GM19035 (cell line): Measurements from ENCODE around the gene CARMIL3.

Experiments used
- ATAC-seq: cut with Tn5 transposase; IDR thresholded peaks from one replicate; pipeline ENCODE4 v1.9.1; 2021; ENCODE audit not compliant: unreplicated experiment

CARMIL3 gene

DNA sequence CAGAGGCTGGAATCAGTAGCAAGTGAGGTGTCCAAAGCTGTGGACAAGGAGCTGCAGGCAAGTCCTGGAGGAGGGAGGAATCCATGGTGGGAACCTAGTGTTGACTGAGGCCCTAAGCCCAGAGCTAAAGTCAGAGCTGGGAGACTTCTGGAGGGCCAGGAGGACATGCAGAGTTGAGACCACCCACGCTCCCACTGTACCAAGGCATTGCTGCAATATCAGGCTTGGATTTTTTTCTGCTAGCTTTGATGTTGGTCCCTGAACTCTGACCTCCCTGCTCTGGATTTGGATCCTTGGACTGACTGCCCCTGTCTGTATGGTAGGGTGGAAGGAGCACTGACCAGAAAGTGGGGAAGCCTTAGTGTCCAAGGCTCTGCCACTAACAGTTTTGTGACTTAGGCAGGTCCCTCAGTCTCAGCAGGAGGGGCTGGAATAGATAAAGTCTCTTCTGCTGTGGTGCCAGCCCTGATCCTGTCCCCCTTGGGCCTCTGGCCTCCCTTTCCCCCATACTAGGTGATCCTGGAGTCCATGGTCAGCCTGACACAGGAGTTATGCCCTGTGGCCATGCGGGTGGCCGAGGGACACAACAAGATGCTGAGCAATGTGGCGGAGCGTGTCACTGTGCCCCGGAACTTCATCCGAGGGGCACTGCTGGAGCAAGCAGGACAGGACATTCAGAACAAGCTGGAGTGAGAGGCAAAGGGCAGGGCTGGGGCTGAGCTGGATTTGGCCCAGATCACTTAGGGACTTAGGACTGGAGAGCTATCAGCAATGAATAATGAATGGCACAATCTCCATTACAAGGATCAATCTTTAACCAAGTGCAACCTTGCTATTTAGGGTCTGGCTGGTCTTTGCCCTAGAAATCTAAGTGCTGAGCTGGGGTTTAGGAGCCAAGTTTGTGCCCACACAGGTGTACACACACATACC, 9.4 kb downstream of the CARMIL3 start:
- no peak for ATAC-seq

DNA sequence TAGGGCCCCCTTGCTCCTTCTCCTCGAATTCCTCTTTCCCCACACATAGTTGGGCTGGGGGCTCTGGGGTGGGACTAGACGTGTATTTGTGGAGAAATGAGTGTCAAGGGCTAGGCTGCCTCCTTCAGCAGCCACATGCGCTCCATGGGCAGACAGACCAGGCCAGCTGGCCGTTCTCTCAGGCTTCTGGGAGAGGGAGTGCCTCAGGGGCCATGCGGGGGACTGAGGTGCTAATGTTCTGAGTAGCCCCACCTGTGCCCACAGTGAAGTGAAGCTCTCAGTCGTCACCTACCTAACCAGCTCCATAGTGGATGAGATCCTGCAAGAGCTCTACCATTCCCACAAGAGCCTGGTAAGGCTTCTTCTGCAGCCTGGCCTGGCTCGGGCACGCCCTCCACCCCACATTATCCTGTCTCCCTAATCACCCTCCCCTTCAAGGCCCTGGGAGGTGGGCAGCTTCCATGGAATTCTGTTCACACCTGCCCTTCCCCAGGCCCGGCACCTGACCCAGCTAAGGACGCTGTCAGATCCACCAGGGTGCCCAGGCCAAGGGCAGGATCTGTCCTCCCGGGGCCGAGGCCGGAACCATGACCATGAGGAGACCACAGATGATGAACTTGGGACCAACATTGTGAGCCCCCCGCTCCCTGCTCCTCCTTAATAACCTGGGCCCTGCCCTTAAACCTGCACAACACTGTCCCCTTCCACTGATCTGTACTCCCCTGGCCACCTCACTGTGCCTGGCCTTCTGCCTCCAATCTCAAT, 10.6 kb downstream of the CARMIL3 start:
- no peak for ATAC-seq

DNA sequence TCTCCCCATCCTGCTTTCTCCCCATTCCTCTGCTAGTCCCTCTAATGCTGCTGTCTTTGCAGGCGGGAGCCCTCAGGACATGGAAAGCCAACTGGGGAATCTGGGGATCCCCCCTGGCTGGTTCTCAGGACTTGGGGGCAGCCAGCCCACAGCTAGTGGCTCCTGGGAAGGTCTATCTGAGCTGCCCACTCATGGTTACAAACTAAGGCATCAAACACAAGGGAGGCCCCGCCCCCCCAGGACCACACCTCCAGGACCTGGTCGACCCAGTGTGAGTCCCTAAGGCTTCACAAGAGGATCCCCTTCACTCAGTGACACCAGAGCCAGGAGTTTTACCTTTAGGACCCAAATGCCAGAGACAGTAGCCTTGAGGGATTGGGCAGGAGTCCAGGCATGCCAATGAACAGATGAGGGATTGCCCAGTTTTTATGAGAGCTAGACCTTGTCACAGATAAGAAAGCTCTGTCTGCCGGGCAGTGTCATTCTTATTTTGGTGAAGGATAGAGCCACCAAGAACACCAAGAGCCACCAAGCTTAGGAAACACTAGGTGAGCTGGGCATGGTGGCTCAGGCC, 11.5 kb downstream of the CARMIL3 start:
- ATAC-seq: no peak

DNA sequence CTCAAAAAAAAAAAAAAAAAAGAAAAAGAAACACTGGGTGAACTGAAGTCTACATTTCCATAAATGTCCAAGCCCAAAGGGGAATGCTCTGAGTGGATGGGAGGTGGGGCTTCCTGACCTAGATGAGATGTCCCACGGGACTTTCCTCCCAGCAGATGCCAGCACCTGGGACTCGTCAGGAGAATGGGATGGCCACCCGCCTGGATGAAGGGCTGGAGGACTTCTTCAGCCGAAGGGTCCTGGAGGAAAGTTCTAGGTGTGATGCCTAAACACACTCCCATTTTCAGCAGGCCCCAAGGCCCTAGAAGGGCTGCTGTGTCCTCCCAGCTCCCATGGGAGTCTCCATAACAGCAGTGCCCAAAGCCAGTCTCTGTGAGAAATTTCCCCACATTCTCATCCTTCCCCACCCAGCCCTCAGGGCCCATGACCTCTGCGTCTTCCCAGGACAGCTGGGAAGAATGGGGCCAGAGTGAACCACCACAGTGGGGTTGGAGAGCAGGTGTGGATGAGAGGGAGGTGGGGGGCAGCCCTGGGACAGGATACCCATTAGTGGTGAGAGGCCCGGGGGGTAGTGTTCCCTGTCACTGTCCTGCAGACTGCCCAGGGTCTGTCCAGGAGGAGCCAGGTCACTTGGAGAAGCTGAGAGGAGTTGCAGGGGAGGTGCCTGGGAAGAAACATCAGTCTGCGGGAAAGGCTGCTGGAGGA, 12.4 kb downstream of the CARMIL3 start:
- no peak for ATAC-seq

DNA sequence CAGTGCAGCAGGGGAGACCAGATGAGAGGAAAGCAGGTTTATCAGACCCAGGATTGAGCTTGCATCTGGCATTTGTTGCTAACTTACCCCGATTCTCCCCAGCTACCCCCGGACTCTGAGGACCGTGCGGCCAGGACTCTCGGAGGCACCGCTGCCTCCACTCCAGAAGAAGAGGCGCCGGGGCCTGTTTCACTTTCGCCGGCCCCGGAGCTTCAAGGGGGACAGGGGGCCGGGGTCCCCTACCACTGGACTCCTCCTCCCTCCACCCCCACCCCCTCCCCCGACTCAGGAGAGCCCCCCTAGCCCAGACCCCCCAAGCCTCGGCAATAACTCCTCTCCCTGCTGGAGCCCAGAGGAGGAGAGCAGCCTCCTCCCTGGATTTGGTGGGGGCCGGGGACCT, 13.0 kb downstream of the CARMIL3 start:
- no peak for ATAC-seq

DNA sequence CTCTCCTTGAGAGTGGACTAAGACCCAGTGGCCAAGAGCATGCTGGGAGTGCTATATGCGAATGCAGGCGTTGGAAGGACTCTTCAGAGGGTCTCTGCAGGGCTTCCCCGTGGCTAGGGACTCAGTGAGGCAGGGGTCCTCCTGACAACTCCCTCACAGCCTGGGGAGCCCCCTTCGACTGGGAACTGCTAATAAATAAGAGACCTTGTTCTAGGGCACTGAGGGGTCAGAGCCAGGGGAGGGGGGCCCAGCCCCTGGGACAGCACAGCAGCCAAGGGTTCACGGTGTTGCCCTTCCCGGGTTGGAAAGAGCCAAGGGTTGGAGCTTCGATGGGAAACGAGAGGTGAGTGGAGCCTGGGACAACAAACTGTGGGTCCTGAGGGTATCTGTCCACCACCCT, 13.6 kb downstream of the CARMIL3 start:
- ATAC-seq: no peak

DNA sequence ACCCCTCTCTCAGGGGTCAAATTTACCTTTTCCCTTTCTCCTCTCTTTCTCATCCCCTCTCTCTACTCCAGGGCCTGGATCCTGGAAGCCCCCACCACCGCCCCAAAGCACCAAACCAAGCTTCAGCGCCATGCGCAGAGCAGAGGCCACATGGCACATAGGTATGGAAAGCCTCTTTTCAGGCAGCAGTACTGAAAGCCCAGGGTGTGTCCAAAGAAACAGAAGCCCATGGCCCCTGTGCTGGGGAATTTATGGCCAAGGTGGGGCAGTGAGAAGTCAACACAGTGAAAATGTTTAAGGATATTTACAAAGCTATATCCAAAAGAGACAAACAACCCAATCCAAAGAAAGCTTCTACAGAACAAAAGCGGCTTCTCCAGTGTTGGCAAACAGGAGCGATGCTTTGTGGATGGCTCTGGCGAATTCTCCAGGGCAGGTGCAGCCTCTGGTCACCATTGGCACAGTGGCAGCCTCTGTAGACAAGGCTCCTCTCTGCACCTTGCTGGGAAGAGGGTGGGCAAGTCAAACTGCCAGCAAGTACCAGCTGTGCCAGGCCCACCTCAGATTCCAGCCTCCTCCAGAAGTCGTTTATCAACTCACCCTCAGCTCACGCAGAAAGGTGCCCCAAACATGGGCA, 14.8 kb downstream of the CARMIL3 start:
- ATAC-seq: no peak

DNA sequence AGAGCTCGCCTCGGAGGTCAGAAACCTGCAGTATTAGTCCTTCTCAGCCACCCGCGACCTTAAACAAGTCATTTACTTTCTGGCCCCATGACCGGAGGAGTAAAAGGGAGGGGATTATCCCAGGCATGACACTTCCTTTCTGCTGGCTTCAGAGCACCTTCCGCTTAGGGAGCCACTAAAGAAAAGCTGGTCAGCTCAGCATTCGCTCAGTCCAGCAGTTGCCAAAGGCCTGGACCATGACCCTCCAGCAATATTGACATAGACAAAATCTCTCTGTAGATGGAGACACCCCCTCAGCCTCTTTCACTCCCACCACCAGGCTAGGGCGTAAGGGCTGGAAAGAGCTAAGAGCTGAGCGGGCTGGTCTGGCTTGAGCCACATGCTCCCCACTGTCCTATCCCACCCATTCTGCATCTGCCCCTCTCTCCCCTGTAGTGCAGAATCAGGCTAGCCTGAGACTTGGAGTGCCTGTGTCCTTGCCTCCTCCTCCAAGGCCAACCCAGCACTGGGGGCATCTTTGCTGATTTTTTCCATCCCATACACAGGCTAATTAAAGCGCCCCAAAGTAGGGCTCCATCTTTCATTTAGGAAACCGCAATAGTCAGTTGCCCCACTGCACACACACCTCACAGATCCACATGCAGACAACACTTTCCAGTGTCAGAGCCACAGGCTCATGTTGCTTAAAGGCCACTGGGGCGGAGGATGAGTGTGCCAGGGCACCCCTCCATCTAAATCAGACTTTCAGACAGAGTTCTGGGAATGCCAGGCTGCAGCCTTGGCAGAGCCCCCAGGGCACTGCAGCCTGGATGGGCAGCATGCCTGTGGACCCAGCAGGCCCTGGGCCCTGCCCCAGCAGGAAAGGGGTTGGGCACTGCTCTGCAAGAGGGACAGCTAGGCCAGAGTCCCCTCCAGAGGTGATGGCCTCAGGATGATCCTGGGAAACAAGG, 15.6 kb downstream of the CARMIL3 start:
- no peak for ATAC-seq

DNA sequence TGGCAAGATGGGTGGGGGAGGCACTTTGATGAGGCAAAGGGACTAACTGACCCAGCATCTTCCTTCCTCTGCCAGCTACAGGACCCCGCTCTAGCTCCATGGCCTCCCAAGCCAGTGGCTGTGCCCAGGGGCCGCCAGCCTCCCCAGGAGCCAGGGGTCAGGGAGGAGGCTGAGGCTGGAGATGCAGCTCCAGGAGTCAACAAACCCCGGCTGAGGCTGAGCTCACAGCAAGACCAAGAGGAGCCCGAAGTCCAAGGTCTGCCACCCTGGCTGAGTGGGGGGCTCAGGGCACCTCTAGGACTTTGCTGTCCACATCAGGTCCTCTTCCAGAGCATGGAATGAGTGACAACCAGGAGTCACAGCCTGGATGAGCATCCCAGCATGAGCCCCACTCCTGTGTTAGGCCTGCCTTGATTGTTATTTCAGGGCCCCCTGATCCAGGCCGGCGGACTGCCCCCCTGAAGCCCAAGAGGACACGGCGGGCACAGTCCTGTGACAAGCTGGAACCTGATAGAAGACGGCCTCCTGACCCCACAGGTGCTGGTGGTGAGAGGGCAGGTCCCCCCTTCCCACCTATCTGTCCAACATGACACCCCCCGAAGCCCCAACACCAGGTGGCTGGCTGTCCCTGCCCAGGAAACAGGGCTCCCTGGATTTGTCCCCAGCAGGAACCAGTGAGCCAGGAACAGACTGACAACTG, 17.1 kb downstream of the CARMIL3 start:
- no peak for ATAC-seq

DNA sequence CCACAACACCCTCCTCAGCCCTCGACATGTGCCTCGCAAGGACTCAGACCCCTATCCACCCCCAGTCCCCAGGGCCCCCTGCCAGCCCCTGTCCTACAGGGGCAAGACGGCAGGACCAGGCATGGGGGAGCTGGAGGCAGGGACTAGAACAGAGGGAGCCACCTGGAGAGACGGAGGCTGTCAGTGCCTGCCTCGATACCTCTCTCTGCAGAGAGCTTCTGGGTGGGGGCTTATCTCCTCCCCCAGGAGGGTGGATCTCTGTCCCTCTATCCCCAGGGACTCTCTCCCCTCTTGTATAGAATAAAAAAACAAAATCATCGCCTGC, 17.6 kb downstream of the CARMIL3 start:
- ATAC-seq: no peak

DNA sequence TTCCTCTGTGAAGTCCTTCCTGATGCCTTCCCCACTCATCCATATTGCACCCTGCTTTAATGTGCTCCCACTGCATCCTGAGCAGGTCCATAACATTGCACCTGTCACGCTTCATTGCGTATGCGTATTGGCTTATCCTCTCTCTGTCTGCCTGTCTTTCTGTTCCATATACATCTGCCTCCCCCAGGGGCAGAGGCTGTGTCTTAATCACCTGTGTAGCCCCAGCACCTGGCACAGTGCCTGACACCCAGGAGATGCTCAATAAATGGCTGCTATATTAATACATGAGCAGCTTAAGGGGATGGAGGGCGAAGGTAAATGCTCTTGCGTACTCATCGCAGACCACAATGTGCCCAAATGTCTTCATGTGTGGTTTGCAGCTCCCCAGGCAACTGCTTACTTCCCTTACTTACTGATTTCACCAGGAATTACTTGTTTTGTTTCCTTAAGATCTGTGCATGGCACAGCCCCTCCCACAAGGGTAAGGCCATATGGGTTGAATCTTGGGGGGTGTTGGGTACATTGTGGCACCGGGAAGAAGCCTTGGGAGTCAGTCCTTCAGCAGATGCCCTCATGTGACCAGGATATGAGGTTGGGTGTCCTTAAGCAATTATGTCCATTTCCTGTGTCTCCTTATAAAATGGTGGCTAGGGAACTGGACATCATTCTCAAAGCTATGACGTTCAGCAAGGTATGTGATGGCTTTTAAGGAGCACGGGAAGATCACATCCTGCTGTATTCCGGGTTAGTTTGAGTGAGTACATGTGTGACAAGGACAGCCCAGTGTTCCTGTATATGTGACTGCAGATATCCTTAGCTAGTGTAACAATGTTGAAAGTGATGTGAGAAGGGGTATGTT, 18.7 kb downstream of the CARMIL3 start:
- no peak for ATAC-seq

DNA sequence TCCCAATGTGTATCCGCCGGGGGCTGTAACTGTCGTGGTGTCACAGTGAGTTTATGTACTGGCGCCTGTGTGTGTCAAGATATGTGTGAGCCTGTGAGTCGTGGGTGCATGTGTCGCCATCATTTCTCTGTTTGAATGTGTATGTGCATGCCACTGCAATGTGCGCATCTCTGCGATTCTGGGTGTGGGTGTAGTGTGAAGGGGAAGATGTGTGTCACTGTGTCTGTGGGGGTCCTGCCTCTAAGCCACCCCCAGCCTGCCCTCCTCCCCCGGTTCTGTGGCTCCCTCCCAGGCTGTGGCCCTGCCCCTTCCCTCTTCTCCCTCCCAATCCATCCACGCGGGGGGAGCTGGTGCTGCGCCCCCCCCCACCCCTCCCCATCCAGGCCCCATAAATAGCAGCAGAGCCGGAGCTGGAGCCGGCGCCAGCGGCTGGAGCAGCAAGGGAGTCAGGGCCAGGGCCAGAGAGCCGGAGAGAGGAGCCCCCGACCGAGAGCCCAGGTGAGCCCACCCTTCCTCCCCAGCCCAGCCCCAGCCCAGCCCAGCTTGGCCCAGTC, 19.4 kb downstream of the CARMIL3 start, which contains the start of gene CPNE6:
Gene CPNE6 (plus strand): TSS at position 419 of the 554 bp plus-strand sequence. CDS start 1,375 bp downstream, outside the sequence.
- ATAC-seq: no peak

DNA sequence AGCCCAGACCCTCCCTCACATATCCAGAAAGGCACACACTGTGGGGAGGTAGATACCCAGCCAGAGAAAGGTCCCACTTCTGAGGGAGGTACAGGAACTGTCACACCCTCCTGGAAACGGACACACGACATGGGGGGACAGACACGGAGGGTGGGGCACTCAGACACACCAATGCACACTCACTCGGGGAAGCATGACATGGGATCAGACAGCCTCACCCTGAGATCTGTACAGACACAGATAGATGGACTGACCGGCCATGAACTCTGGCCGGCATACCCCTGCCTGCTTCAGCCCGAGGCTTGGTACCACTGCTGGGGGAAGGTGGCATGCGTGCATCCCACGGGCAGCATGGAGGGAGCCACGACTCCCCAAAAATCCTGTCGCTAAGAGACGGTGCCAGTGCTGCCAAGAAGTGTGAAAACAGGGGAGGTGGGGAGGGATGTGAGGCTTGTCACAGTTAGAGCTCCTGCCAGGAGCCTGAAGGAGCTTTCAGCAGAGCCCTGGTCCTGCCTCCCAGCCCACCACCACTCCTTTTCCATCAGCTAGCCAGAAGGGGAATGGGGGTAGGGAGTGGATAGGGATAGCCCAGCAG, 20.1 kb downstream of the CARMIL3 start:
- no peak for ATAC-seq

DNA sequence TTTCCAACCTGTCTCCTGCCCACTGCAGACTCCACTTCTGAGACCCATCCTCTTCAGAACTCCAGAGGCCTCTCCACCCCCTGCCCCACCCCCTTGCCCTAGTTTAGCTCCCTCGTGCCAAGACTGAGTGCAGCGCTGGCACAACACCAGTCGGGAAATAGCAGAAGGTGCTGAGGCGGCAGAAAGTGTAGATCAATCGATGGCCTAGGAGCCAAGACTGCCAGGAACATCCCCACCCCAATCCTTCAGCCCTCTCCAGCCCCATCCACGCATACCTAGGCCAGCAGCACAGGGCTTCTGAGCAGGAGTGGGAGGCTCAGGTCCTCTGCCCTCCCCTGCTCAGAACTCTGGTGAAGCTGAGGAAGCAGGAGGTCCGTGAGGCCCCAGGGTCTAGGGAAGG, 20.6 kb downstream of the CARMIL3 start:
- ATAC-seq: no peak

DNA sequence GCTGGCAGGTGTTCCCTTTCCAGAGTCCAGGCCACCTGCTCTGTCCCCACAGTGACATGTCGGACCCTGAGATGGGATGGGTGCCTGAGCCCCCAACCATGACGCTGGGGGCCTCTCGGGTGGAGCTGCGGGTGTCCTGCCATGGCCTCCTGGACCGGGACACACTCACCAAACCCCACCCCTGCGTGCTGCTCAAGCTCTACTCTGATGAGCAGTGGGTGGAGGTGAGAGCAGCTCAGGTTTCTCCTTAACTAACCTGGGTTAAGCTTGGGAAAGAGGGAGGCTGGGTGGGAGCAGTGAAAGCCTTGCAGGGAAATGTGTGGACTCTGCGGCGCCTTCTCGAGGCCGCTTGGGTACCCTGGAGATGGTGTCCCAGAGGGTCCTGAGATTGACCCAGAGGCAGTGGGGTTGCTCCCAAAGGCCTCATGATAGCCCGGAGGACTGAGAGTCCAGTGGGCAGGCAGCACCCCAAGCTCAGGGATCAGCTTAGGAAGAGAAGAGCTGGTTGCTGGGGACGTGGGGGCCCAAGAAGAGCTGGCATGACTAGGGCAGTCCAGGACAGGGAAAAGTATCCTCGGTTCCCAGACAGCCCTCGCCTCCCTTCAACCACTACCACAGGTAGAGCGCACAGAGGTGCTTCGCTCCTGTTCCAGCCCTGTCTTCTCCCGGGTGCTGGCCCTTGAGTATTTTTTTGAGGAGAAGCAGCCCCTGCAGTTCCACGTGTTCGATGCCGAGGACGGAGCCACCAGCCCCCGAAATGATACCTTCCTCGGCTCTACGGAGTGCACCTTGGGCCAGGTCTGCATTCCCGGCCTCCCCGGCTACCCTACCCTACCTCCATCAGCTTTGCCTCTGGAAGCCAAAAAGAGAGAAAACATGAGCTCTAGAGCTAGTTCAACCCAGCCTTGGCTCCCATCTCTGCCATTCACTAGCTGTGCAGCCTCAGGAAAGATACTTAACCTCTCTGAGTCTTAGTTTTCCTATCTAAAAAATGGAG, 21.4 kb downstream of the CARMIL3 start:
- no peak for ATAC-seq
